GM21515 (cell line): Measurements from ENCODE around the gene ZSWIM4.

Experiments
- ATAC-seq: cut with Tn5 transposase; IDR thresholded peaks from one replicate; pipeline ENCODE4 v1.9.1; 2021; ENCODE audit not compliant: unreplicated experiment

Gene ZSWIM4

DNA sequence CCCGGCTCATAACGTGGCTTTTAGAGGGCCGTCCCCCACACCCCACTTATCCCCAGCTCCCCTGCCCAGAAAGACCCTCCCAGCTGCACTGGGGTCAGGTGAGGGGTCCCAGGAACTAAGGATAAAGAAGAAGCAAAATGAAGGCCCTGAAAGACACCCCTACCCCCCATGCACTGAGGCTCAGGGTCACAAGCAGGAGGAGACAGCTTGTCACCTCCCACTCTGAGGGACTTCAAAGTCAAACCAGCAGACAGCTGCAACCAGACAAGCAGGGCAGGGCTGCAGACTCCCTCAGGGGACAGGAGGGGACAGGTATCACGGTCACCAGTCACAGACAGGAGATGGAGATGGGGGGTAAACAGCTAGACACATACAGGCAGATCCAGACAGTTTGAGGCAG lies 75.6 kb downstream of the ZSWIM4 start:
- no peak for ATAC-seq

DNA sequence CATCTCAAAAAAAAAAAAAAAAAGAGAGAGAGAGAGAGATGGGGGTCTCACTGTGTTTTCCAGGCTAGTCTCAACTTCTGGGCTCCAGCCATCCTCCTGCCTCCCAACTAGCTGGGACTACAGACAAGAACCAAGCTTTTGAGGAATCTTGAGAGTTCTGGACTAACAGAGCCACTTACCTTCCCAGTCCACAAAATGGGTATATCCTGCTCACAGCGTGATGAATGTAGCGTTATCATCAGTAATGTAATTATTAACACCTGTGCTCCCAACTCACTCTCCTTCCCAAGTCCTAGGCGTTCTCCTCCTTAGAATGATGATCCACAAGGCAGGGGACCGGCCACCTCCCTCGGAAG lies 77.1 kb downstream of the ZSWIM4 start:
- no peak for ATAC-seq

DNA sequence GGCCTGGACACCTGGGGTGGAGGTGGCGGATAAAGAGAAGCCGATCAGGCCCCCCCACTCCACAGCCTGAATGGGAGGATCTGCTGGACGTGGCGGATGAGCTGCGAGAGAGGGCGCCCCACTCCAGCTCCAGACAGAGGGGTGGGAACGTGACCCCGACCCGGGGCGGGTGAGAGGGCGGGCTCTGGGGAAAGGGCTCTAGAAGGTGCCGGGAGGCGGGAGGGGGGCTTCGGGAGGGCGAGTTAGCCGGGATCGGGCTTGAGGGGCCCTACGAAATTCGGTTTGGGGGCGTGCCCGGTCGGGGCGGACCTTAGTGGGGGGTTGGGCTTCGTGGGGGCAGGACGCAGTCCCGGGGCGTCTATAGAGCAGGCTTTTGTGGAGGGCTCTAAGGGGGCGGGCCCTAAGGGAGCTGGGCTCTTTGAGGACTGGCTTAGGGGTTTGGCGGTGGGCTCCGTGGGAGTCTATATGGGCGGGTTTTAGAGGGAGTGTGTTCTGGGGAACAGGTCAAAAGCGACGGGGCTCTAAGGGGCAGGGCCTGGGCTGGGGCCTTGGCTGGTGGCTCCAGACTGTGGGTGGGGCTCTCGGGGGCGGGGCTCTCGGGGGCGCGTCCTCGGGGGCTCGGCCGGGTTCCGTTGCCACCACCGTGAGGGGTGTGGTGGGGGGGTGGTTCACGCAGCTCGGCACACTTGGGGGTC lies 77.6 kb downstream of the ZSWIM4 start:
- ATAC-seq: no peak

DNA sequence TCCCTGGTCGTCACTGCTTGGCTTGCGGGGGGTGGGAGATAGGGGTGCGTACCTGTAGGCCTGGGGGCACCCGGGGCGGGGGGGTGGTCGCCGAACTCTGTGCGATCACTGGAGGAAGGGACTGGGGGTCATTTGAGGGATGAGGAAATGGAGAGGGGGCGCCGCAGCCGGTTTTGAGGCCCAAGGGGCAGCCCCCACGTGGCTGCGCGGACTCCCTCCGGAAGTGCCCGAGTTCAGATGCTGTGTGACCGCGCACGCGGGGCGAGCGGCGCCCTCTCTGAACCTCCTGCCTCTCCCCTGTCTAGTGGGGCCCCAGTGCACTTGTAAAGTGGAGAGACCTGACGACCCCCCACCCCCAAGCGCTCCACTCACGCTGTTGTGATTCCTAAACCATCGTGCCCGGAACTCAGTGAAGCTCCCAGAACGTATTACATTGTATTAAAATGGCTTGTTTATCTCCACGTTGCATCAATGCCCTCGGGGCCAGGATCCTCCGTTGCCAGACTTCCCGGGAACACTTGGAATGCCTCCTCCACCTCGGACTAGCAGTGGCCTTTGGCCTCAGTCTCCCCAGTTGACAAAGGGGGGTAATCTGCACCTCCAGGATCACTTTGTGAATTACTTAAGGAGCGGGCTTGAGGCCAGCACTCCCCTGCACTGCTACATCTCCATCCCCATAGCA lies 78.7 kb downstream of the ZSWIM4 start:
- ATAC-seq: no peak

DNA sequence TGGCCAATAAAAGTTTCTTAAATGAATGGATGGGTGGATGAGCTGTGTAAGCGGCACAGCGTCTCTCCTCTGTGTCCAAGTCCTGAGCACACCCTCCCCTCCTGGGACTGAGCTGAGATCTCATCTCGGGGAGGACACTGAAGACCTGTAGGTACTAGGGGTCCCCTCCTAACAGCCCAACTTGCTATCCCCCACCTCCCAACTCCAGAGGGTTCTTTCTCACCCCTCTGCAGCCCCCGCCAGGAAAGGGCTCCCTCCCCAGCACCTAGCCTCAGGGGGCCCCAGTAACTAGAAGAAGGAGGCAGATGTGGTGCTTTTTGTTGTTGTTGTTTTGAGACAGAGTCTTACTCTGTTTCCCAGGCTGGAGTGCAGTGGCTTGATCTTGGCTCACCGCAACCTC lies 80.6 kb downstream of the ZSWIM4 start:
- ATAC-seq: no peak

DNA sequence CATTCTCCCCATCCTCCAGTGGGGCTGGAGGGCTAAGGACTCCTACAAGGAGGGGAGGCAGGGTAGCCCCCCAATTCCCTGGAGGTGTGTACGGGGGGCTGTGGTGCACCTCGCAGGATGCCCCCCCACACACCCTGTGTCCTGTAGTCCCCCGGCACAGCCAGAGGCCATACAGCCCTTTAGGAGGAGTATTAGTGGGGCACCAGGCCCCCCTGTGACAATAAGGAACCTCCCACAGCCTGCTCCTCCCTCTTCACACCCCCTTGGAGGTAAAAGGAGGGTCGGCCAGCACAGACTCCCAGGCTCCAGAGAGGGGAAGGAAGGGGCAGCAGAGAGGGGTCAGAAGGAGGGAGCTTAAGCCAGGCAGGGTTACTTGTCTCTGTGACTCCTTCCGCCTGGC lies 81.6 kb downstream of the ZSWIM4 start, which contains the start of gene NANOS3:
Gene NANOS3 (plus strand): TSS at position 301 of the 400 bp plus-strand sequence. CDS start 115 bp downstream, outside the sequence.
- ATAC-seq: no peak

DNA sequence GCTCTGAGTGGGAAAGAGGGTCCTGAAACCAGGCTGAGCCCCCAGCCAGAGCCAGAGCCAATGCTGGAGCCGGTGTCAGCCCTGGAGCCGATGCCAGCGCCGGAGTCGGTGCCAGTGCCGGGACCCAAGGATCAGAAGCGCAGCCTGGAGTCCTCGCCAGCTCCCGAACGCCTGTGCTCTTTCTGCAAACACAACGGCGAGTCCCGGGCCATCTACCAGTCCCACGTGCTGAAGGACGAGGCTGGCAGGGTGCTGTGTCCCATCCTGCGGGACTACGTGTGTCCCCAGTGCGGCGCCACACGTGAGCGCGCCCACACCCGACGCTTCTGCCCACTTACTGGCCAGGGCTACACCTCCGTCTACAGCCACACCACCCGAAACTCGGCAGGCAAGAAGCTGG lies 82.1 kb downstream of the ZSWIM4 start:
- no peak for ATAC-seq

DNA sequence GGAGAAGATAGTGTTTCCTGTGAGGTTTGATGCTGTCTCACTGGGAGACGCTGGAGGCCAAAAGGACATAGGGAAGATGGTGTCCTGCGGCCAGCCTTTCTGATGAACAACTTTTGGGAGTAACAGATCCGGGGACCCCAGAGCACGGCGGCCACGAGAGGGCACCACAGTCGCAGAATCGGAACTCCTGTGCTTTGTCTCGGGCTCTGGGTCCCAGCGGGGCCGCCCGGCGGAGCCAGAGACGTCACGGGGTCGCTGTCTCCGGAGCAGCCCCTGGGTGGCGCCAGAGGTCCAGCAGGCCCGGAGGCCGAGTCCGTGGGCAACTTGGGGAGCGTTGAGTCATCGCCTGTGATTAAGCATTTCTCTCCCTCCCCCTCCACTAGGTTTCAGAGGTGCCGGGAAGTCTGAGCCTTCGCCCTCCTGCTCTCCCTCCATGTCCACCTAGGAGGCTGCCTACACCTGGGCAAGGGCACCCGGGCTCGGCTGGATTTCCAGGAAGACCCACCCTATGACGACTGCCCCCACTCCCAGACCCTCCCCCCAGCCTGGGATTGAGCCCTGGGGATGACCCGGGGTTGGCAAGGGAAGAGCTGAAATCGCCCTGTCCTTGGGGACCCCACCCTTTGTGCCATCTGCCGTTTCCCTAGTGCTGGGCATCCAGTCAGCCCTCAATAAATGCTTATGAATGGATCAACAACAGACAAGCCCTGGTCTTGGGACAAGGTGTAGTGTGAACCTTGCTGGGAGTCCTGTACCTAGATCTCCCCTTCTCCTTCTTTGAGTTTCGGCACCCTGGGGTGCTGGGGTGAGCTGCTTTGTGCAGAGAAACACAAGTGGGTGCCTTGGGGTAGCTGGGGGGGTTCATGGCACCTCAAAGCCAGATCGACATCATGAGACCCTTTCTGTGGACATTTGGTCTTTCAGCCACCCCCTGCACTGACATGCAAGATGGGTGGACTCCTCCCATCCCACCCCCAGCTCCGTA lies 85.1 kb downstream of the ZSWIM4 start:
- ATAC-seq: peak; percentile 69

DNA sequence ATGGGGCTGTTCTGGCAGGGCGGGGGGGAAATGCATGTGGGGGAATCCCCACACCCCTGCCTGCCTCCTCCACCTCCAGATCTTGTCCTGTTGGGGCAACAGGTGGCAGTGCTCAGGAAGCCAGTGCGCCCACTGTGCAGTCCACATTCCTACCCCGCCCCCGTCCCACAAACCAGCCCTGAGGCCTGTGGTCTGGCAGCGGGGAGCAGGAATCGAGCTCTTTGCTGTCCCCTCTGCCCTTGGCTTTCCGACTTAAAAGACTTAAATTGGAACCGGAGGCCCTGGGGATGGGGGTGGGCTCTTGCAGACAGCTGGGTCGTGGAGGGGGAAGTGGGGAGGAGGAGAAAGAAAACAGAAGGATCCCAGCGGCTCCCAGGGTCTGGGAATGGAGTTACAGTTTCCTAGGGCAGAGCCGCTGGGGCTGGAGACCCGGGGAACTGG lies 86.0 kb downstream of the ZSWIM4 start:
- no peak for ATAC-seq
